HepG2 (cell line): ENCODE measurements around the gene CBX2. TPM values are rescaled to one million over a fixed set of nuclear protein-coding genes. Genes with fewer than 3 reads are reported as not detected.

ENCODE experiments used
- RORA ChIP-seq: sonication (generic); formaldehyde crosslinking; IDR thresholded peaks from 2 replicates; pipeline ENCODE4 v1.5.0; 2020; ENCODE audit warnings: mild to moderate bottlenecking, missing genetic modification reagents, moderate library complexity
- ZNF781 ChIP-seq: sonication (generic); formaldehyde crosslinking; IDR thresholded peaks from 2 replicates; pipeline ENCODE4 v1.5.1; 2020; ENCODE audit warnings: borderline replicate concordance, mild to moderate bottlenecking, missing genetic modification reagents; ENCODE audit errors: not compliant biosample characterization
- polyA plus RNA-seq, 8 experiments: library from polyadenylated mRNA; depleted of rRNA in 3 of 8; stranded (reverse) in 7 of 8; unstranded in 1 of 8; fragments of >200 nt; fragmentation: Illumina TruSeq in 4 of 8; extraction: Trizol in 4 of 8; gene quantifications; 2 replicates each; pipeline versions ENCODE4 v1.2.1 to v1.2.3, GENCODE V29; 2011 to 2016; ENCODE audit warnings: low read depth in 4 of 8, missing spikeins in 1 of 8, mixed read lengths in 1 of 8; ENCODE audit not compliant: insufficient read depth in 1 of 8
- total RNA-seq, 5 experiments: library from RNA; depleted of rRNA; stranded (reverse); fragments of >200 nt; fragmentation: Illumina TruSeq; extraction: Trizol; gene quantifications; 2 replicates each; pipeline ENCODE4 v1.2.3, GENCODE V29; 2016; ENCODE audit warnings: low read depth in 1 of 5
- TF ChIP-seq, protein P1 (sequence below): sonication (generic); formaldehyde crosslinking; IDR thresholded peaks from 2 replicates; pipeline ENCODE4 v1.5.0; 2020; ENCODE audit warnings: mild to moderate bottlenecking, missing genetic modification reagents
- TF ChIP-seq, protein P2 (sequence below), 2 experiments: sonication (generic) in 1 of 2; formaldehyde crosslinking in 1 of 2; IDR thresholded peaks; 2 replicates each; pipeline versions ENCODE4 v1.4.0 to v1.6.1; 2018 to 2020; ENCODE audit warnings: missing genetic modification reagents in 2 of 2, borderline replicate concordance in 1 of 2, low read depth in 1 of 2, mild to moderate bottlenecking in 1 of 2, missing biosample characterization in 1 of 2
- TF ChIP-seq, protein P3 (sequence below): IDR thresholded peaks from 2 replicates; pipeline ENCODE4 v1.6.1; 2016; ENCODE audit warnings: missing biosample characterization, missing genetic modification reagents, low read depth
- TF ChIP-seq, protein P4 (sequence below): sonication (generic); formaldehyde crosslinking; IDR thresholded peaks from 2 replicates; pipeline ENCODE4 v1.5.0; 2020; ENCODE audit warnings: mild to moderate bottlenecking, missing genetic modification reagents, borderline replicate concordance

The CBX2 gene
- total and polyA plus RNA-seq, 2 of the 13 experiments (the other 11 are each of a cell fraction or from before 2014, with no cell fraction given), result 14.5 to 31.1 TPM

DNA sequence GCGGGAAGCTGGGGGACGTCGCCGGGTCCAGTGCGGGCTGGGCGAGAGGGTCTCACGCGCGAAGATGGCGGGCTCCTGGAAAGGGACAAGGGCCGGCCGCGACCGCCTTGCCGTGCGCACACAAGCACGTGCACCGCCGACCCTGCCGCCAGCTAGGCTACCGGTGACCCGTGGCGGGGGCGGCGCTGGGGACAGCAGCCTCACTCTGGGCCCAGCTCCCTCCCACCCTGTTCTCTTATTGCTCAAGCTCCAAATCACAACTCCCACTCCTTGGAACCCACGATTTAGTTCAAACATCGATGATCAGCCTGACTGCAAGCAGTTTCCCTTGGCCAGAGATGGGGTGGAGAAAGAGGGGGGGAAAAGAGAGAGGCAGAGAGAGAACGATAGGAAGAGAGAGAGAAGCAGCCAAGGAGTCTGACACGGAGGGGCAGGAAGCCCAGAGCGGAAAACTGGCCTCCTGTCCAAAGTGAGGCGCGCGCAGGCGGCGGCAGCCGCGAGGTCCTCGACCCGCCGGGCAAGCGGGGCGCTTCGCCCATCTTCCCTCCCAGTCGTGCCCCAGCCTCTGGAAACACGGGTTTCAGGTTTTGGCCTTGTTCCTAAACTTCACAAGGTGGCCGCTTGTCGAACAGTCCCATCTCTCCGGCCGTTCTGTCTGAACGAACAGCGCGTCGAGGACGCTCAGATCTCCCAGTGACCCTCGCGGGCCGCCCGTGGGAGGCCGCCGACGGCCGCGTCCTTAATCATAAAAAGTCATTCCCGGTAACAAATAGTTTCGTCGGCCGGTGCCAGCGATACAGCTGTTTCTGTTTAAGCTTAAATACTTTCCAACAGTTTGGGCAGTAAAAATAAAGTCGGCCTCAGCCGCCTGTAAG is 20.6 kb downstream of the CBX2 start (continued):
- TF ChIP-seq, protein P1, sequence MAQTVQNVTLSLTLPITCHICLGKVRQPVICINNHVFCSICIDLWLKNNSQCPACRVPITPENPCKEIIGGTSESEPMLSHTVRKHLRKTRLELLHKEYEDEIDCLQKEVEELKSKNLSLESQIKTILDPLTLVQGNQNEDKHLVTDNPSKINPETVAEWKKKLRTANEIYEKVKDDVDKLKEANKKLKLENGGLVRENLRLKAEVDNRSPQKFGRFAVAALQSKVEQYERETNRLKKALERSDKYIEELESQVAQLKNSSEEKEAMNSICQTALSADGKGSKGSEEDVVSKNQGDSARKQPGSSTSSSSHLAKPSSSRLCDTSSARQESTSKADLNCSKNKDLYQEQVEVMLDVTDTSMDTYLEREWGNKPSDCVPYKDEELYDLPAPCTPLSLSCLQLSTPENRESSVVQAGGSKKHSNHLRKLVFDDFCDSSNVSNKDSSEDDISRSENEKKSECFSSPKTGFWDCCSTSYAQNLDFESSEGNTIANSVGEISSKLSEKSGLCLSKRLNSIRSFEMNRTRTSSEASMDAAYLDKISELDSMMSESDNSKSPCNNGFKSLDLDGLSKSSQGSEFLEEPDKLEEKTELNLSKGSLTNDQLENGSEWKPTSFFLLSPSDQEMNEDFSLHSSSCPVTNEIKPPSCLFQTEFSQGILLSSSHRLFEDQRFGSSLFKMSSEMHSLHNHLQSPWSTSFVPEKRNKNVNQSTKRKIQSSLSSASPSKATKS, result no peak
- TF ChIP-seq, protein P2, sequence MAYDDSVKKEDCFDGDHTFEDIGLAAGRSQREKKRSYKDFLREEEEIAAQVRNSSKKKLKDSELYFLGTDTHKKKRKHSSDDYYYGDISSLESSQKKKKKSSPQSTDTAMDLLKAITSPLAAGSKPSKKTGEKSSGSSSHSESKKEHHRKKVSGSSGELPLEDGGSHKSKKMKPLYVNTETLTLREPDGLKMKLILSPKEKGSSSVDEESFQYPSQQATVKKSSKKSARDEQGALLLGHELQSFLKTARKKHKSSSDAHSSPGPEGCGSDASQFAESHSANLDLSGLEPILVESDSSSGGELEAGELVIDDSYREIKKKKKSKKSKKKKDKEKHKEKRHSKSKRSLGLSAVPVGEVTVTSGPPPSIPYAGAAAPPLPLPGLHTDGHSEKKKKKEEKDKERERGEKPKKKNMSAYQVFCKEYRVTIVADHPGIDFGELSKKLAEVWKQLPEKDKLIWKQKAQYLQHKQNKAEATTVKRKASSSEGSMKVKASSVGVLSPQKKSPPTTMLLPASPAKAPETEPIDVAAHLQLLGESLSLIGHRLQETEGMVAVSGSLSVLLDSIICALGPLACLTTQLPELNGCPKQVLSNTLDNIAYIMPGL (CRISPR knock-in tag; IDR thresholded peaks at IDR 0.05; ENCODE audit: borderline replicate concordance in 1 of 2, low read depth in 1 of 2), result 0 out of 4 replicates have a peak, but pooled peaks of 1 of the 2 experiments have one; percentile 17
- TF ChIP-seq RORA (CRISPR knock-in tag) (no peak), ZNF781 (no peak)
- TF ChIP-seq, protein P3, sequence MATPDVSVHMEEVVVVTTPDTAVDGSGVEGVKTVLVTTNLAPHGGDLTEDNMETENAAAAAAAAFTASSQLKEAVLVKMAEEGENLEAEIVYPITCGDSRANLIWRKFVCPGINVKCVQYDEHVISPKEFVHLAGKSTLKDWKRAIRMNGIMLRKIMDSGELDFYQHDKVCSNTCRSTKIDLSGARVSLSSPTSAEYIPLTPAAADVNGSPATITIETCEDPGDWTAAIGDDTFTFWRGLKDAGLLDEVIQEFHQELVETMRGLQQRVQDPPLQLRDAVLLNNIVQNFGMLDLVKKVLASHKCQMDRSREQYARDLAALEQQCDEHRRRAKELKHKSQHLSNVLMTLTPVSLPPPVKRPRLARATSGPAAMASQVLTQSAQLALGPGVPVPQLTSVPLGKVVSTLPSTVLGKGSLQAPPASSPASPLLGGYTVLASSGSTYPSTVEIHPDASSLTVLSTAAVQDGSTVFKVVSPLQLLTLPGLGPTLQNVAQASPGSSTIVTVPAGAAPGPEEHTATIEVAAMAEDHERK, result no peak
- TF ChIP-seq, protein P4, sequence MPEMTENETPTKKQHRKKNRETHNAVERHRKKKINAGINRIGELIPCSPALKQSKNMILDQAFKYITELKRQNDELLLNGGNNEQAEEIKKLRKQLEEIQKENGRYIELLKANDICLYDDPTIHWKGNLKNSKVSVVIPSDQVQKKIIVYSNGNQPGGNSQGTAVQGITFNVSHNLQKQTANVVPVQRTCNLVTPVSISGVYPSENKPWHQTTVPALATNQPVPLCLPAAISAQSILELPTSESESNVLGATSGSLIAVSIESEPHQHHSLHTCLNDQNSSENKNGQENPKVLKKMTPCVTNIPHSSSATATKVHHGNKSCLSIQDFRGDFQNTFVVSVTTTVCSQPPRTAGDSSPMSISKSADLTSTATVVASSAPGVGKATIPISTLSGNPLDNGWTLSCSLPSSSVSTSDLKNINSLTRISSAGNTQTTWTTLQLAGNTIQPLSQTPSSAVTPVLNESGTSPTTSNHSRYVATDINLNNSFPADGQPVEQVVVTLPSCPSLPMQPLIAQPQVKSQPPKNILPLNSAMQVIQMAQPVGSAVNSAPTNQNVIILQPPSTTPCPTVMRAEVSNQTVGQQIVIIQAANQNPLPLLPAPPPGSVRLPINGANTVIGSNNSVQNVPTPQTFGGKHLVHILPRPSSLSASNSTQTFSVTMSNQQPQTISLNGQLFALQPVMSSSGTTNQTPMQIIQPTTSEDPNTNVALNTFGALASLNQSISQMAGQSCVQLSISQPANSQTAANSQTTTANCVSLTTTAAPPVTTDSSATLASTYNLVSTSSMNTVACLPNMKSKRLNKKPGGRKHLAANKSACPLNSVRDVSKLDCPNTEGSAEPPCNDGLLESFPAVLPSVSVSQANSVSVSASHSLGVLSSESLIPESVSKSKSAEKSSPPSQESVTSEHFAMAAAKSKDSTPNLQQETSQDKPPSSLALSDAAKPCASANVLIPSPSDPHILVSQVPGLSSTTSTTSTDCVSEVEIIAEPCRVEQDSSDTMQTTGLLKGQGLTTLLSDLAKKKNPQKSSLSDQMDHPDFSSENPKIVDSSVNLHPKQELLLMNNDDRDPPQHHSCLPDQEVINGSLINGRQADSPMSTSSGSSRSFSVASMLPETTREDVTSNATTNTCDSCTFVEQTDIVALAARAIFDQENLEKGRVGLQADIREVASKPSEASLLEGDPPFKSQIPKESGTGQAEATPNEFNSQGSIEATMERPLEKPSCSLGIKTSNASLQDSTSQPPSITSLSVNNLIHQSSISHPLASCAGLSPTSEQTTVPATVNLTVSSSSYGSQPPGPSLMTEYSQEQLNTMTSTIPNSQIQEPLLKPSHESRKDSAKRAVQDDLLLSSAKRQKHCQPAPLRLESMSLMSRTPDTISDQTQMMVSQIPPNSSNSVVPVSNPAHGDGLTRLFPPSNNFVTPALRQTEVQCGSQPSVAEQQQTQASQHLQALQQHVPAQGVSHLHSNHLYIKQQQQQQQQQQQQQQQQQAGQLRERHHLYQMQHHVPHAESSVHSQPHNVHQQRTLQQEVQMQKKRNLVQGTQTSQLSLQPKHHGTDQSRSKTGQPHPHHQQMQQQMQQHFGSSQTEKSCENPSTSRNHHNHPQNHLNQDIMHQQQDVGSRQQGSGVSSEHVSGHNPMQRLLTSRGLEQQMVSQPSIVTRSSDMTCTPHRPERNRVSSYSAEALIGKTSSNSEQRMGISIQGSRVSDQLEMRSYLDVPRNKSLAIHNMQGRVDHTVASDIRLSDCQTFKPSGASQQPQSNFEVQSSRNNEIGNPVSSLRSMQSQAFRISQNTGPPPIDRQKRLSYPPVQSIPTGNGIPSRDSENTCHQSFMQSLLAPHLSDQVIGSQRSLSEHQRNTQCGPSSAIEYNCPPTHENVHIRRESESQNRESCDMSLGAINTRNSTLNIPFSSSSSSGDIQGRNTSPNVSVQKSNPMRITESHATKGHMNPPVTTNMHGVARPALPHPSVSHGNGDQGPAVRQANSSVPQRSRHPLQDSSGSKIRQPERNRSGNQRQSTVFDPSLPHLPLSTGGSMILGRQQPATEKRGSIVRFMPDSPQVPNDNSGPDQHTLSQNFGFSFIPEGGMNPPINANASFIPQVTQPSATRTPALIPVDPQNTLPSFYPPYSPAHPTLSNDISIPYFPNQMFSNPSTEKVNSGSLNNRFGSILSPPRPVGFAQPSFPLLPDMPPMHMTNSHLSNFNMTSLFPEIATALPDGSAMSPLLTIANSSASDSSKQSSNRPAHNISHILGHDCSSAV (CRISPR knock-in tag), result 0 out of 2 replicates have a peak, but pooled peaks have one; percentile 38
